ENCODE measurements around the gene FOCAD. TPM values are rescaled to one million over a fixed set of nuclear protein-coding genes. Genes with fewer than 3 reads are reported as not detected.

The FOCAD gene
- total RNA-seq, 1 donor = 45.6 TPM

DNA sequence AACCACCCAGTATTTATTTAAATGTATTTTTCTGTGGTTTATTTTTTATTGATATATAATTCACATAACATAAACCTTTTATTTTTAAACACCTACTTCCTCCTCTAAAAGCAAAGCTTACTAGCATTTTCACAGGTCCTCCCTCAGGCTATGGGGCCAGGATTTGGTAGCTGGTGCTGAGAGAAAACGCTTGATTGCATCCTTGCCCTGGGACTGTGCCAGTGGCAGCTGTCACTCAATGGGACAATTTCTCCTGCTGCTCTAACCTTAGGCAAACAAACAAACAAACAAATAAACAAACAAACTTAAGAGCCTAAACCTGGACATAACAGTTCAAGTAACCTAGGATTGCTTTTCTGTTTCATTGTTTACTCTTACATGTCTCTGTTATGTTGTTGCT is 102.7 kb downstream of the FOCAD start:
- Histone ChIP-seq H3K4me2 (ENCODE audit: insufficient read depth, low read length) (no peak overlapping the region), H3K27ac (ENCODE audit: low read depth, low read length) (no peak overlapping the region), H4K20me1 (ENCODE audit: insufficient read depth, low read length) (no peaks in the 10 kb centered on the region), H3K9me3 (ENCODE audit: low read depth, low read length) (no peaks in the 10 kb centered on the region), H2AFZ (ENCODE audit: low read length) (no peak overlapping the region), H3K79me2 (ENCODE audit: insufficient read depth, low read length) (peaks cover 3% of the 10 kb centered on the region), H3K4me3 (ENCODE audit: insufficient read depth, low read length) (no peak overlapping the region), H3K36me3 (ENCODE audit: insufficient read depth, low read length) (peaks cover 7% of the 10 kb centered on the region), H3K27me3 (ENCODE audit: insufficient read depth, low read length) (no peaks in the 10 kb centered on the region), H3K4me1 (ENCODE audit: insufficient read depth, low read length) (no peaks in the 10 kb centered on the region)
- no peak for DNase-seq (ENCODE audit: insufficient read length, low spot score, missing footprints)
- TF ChIP-seq, protein P1, sequence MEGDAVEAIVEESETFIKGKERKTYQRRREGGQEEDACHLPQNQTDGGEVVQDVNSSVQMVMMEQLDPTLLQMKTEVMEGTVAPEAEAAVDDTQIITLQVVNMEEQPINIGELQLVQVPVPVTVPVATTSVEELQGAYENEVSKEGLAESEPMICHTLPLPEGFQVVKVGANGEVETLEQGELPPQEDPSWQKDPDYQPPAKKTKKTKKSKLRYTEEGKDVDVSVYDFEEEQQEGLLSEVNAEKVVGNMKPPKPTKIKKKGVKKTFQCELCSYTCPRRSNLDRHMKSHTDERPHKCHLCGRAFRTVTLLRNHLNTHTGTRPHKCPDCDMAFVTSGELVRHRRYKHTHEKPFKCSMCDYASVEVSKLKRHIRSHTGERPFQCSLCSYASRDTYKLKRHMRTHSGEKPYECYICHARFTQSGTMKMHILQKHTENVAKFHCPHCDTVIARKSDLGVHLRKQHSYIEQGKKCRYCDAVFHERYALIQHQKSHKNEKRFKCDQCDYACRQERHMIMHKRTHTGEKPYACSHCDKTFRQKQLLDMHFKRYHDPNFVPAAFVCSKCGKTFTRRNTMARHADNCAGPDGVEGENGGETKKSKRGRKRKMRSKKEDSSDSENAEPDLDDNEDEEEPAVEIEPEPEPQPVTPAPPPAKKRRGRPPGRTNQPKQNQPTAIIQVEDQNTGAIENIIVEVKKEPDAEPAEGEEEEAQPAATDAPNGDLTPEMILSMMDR (IDR thresholded peaks at IDR 0.05; ENCODE audit: extremely low read depth, low read depth, low read length) = no peak

DNA sequence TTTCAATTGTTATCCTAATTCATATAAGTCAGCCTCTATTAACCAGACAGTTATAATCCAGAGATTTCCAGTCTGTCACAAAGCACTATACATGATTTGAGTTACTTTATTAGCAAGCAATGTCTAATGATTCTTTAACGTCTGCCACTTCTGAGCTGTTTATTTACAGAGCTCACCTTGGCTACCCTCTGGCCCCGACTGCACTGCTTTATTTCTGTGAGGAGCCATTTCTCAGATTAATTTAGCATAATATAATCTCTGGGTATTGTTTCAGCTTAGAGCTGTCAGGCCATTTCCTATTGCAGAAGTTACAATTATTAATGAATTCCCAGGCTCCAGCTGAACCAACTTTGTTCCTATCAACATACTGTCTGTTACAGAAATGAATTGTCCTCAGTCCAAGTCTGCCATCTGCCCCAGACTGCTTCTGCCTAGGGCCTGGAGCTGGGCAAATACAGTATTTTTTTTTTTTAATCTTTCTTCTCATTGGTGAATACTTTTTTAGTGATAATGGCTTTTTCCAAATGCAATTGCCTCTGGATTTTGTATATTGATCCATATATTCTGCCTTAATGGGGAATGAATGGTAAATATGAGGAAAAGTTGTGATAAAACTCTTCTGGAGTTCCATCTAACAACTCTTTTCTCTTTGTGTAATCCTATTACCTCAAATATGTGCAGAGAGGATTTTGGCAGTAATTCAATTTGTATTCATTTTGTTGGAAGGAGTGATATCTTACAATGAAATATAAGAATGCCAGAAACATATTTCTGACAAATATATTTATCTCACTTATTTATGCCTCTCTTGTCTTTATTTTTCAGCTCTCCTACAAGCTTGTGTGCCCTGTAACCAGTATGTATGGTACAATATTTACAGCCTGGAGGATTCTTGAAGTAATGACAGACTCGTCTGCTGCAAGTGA is 104.7 kb downstream of the FOCAD start:
- Histone ChIP-seq H3K4me3 (ENCODE audit: insufficient read depth, low read length) (no peak overlapping the region), H3K27ac (ENCODE audit: low read depth, low read length) (no peak overlapping the region), H3K4me2 (ENCODE audit: insufficient read depth, low read length) (no peak overlapping the region), H4K20me1 (ENCODE audit: insufficient read depth, low read length) (no peaks in the 10 kb centered on the region), H2AFZ (ENCODE audit: low read length) (no peak overlapping the region), H3K27me3 (ENCODE audit: insufficient read depth, low read length) (no peaks in the 10 kb centered on the region), H3K79me2 (ENCODE audit: insufficient read depth, low read length) (peaks cover 3% of the 10 kb centered on the region), H3K4me1 (ENCODE audit: insufficient read depth, low read length) (no peaks in the 10 kb centered on the region), H3K36me3 (ENCODE audit: insufficient read depth, low read length) (no peaks in the 10 kb centered on the region), H3K9me3 (ENCODE audit: low read depth, low read length) (no peaks in the 10 kb centered on the region)
- TF ChIP-seq, protein P1 (IDR thresholded peaks at IDR 0.05; ENCODE audit: extremely low read depth, low read depth, low read length) = no peak
- DNase-seq (ENCODE audit: insufficient read length, low spot score, missing footprints) = no peak

DNA sequence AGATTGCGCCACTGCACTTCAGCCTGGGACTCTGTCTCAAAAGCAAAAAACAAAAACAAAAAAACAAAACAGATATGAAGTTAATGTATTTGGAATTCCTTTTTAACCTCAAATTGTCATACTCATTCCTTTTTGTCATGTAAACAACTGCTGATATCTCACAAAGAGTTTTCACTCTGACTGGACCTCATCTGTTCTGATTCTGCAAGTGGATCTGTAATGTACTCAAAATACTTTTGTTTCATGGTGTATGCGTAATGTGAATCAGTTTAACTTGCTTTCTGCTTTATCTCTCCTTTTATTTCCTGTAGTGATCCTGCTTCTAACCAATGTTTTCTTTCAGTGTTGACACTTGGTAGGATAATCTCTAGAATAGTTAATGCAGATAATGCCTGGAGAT is 106.7 kb downstream of the FOCAD start:
- Histone ChIP-seq H3K9me3 (ENCODE audit: low read depth, low read length) (no peaks in the 10 kb centered on the region), H3K4me1 (ENCODE audit: insufficient read depth, low read length) (no peaks in the 10 kb centered on the region), H2AFZ (ENCODE audit: low read length) (no peak overlapping the region), H3K36me3 (ENCODE audit: insufficient read depth, low read length) (no peaks in the 10 kb centered on the region), H3K4me2 (ENCODE audit: insufficient read depth, low read length) (no peak overlapping the region), H3K79me2 (ENCODE audit: insufficient read depth, low read length) (no peaks in the 10 kb centered on the region), H3K27ac (ENCODE audit: low read depth, low read length) (no peak overlapping the region), H4K20me1 (ENCODE audit: insufficient read depth, low read length) (no peaks in the 10 kb centered on the region), H3K4me3 (ENCODE audit: insufficient read depth, low read length) (no peak overlapping the region), H3K27me3 (ENCODE audit: insufficient read depth, low read length) (no peaks in the 10 kb centered on the region)
- TF ChIP-seq, protein P1 (IDR thresholded peaks at IDR 0.05; ENCODE audit: extremely low read depth, low read depth, low read length) = no peak
- DNase-seq (ENCODE audit: insufficient read length, low spot score, missing footprints) = no peak

DNA sequence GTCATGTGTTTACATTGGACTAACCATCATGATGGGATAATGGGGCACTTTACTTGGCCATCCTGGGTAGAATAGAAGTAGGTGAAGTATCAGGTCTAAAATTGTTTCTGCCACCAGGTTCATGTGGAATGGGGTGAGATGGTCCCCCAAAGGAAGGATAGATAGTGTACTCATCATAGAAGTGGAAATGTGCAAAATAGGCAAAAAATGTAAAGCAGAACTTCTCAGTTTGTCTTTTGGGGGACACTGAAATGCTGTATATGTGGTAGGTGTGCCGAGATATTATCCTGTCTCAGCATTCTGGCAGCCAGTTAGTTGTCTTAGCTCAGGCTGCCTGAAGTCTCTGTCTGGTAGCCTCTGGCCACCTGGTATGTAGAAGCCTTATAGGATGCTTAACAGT is 107.6 kb downstream of the FOCAD start:
- TF ChIP-seq, protein P1 (IDR thresholded peaks at IDR 0.05; ENCODE audit: extremely low read depth, low read depth, low read length) = no peak
- Histone ChIP-seq H3K79me2 (ENCODE audit: insufficient read depth, low read length) (no peaks in the 10 kb centered on the region), H2AFZ (ENCODE audit: low read length) (no peak overlapping the region), H3K4me1 (ENCODE audit: insufficient read depth, low read length) (no peaks in the 10 kb centered on the region), H3K4me3 (ENCODE audit: insufficient read depth, low read length) (no peak overlapping the region), H3K27ac (ENCODE audit: low read depth, low read length) (no peak overlapping the region), H3K36me3 (ENCODE audit: insufficient read depth, low read length) (no peaks in the 10 kb centered on the region), H3K27me3 (ENCODE audit: insufficient read depth, low read length) (no peaks in the 10 kb centered on the region), H4K20me1 (ENCODE audit: insufficient read depth, low read length) (no peaks in the 10 kb centered on the region), H3K9me3 (ENCODE audit: low read depth, low read length) (no peaks in the 10 kb centered on the region), H3K4me2 (ENCODE audit: insufficient read depth, low read length) (no peak overlapping the region)
- no peak for DNase-seq (ENCODE audit: insufficient read length, low spot score, missing footprints)
